SK-N-SH treated with all-trans-retinoic acid at 6 μM for 48 hours (cell line): ENCODE measurements around the gene DDX54.

ENCODE experiments used
- ATAC-seq: fragments of 200-7000 bp; cut with Tn5 transposase; 3 replicates; pipeline ENCODE4 v1.9.1; 2020; ENCODE audit warnings: mild to moderate bottlenecking, moderate library complexity
- ARNTL ChIP-seq: fragments of 450-650 bp; formaldehyde crosslinking; IDR thresholded peaks from 2 replicates; pipeline ENCODE4 v1.5.0; 2020; ENCODE audit warnings: low read depth, mild to moderate bottlenecking, moderate library complexity, borderline replicate concordance
- BACH2 ChIP-seq: fragments of 250-450 bp; sonication (Bioruptor Pico); IDR thresholded peaks from 2 replicates; pipeline ENCODE4 v1.9.0; 2021; ENCODE audit warnings: mild to moderate bottlenecking, borderline replicate concordance
- CSDC2 ChIP-seq: fragments of 250-450 bp; sonication (Bioruptor Pico); IDR thresholded peaks from 2 replicates; pipeline ENCODE4 v1.5.0; 2020; ENCODE audit warnings: mild to moderate bottlenecking, moderate library complexity
- ESRRG ChIP-seq: fragments of 250-450 bp; sonication (Bioruptor Pico); IDR thresholded peaks from 2 replicates; pipeline ENCODE4 v1.6.1; 2021; ENCODE audit warnings: mild to moderate bottlenecking
- GLIS3 ChIP-seq: fragments of 250-450 bp; sonication (Bioruptor Pico); IDR thresholded peaks from 2 replicates; pipeline ENCODE4 v1.5.0; 2020; ENCODE audit warnings: mild to moderate bottlenecking, moderate library complexity
- ISL1 ChIP-seq: fragments of 250-450 bp; sonication (Bioruptor Pico); IDR thresholded peaks from 2 replicates; pipeline ENCODE4 v2.1.2; 2022; ENCODE audit warnings: mild to moderate bottlenecking, moderate library complexity
- OSR1 ChIP-seq: fragments of 250-450 bp; sonication (Bioruptor Pico); IDR thresholded peaks from 2 replicates; pipeline ENCODE4 v1.8.0; 2022; ENCODE audit warnings: moderate library complexity, mild to moderate bottlenecking, inconsistent platforms
- PPARA ChIP-seq: fragments of 250-450 bp; sonication (Bioruptor Pico); IDR thresholded peaks from 2 replicates; pipeline ENCODE4 v1.5.0; 2020; ENCODE audit warnings: mild to moderate bottlenecking, borderline replicate concordance
- RARB ChIP-seq: fragments of 250-450 bp; sonication (Bioruptor Pico); IDR thresholded peaks from 2 replicates; pipeline ENCODE4 v1.8.0; 2021; ENCODE audit warnings: mild to moderate bottlenecking, moderate library complexity
- SNAI2 ChIP-seq: fragments of 250-450 bp; sonication (Bioruptor Pico); IDR thresholded peaks from 2 replicates; pipeline ENCODE4 v1.5.0; 2020; ENCODE audit warnings: mild to moderate bottlenecking, moderate library complexity
- TCF4 ChIP-seq: fragments of 250-450 bp; sonication (Bioruptor Pico); IDR thresholded peaks from 2 replicates; pipeline ENCODE4 v1.8.0; 2021; ENCODE audit warnings: mild to moderate bottlenecking, moderate library complexity, borderline replicate concordance
- TOX ChIP-seq: fragments of 250-450 bp; sonication (Bioruptor Pico); IDR thresholded peaks from 2 replicates; pipeline ENCODE4 v1.8.0; 2021; ENCODE audit warnings: mild to moderate bottlenecking, moderate library complexity, borderline replicate concordance
- ZC3H10 ChIP-seq: fragments of 250-450 bp; sonication (Bioruptor Pico); IDR thresholded peaks from 2 replicates; pipeline ENCODE4 v1.5.1; 2021; ENCODE audit warnings: mild to moderate bottlenecking, moderate library complexity
- ZFP30 ChIP-seq: fragments of 450-650 bp; formaldehyde crosslinking; IDR thresholded peaks from 2 replicates; pipeline ENCODE4 v1.5.0; 2022; ENCODE audit warnings: mild to moderate bottlenecking, moderate library complexity
- ZNF565 ChIP-seq: fragments of 450-650 bp; formaldehyde crosslinking; conservative IDR thresholded peaks from 2 replicates; pipeline ENCODE4 v1.5.0; 2020; ENCODE audit warnings: low read depth, mild to moderate bottlenecking, moderate library complexity
- ZNF70 ChIP-seq: fragments of 450-650 bp; formaldehyde crosslinking; IDR thresholded peaks from 2 replicates; pipeline ENCODE4 v1.5.0; 2020; ENCODE audit warnings: mild to moderate bottlenecking, moderate library complexity
- TF ChIP-seq, protein P1 (sequence below): fragments of 250-450 bp; sonication (Bioruptor Pico); IDR thresholded peaks from 2 replicates; pipeline ENCODE4 v1.5.1; 2020; ENCODE audit warnings: low read depth, mild to moderate bottlenecking, moderate library complexity
- TF ChIP-seq, protein P2 (sequence below): fragments of 250-450 bp; sonication (Bioruptor Pico); IDR thresholded peaks from 2 replicates; pipeline ENCODE4 v1.8.0; 2021; ENCODE audit warnings: low read depth, mild to moderate bottlenecking, moderate library complexity, borderline replicate concordance
- TF ChIP-seq, protein P3 (sequence below): fragments of 250-450 bp; sonication (Bioruptor Pico); IDR thresholded peaks from 2 replicates; pipeline ENCODE4 v1.8.0; 2020; ENCODE audit warnings: mild to moderate bottlenecking, moderate library complexity, borderline replicate concordance
- TF ChIP-seq, protein P4 (sequence below): fragments of 250-450 bp; sonication (Bioruptor Pico); IDR thresholded peaks from 2 replicates; pipeline ENCODE4 v1.5.1; 2021; ENCODE audit warnings: mild to moderate bottlenecking, moderate library complexity
- TF ChIP-seq, protein P5 (sequence below): fragments of 250-450 bp; sonication (Bioruptor Pico); IDR thresholded peaks from 2 replicates; pipeline ENCODE4 v1.5.0; 2020; ENCODE audit warnings: mild to moderate bottlenecking, moderate library complexity

Gene DDX54

DNA sequence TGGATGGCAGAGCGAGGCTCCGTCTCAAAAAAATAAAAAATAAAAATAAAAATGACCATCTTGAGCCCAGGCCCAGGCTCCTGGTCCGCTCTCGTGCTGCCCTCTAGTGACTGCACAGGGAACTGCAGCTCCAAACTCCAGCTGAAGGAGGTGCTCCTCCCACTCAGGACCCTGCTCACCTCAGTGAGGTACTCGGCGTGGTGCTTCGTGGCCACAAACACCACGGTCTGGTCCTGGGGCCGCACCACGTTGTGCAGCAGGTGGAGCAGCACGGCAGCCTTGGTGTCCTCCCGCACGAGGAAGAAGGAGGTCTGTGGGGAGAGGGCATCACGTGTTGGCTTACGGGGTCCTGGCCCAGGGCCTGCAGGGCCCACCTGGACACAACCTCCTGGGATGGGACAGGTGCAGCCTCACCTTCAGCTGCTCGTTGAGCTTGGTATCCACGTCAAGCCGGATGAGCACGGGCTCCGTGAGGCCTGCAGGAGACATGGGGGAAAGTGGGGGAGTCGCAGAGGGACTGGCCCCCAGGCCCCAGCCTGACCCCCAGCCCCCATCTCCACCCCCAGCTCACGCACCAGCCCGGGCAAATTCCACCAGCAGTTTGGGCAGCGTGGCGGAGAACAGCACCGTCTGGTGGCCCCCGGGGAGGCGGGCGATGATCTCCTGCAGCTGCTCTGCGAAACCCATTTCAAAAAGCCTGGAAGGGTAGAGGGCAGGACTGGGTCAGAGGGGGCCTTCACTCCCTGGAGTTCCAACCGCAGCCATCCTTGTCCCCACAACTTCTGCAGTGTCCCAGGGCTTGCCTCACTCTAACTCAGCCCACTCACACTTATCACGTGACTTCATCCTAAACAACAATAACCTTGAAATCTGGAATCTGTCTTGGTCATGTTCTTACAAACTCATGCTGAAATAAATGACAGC is 10.6 kb downstream of the DDX54 start (continued):
- TF ChIP-seq ARNTL (no peak), TCF4 (CRISPR knock-in tag) (no peak), ISL1 (CRISPR knock-in tag) (no peak), ZFP30 (CRISPR knock-in tag) (no peak), PPARA (CRISPR knock-in tag) (no peak), RARB (CRISPR knock-in tag) (no peak)
- TF ChIP-seq, all 23 proteins: peak for 0

DNA sequence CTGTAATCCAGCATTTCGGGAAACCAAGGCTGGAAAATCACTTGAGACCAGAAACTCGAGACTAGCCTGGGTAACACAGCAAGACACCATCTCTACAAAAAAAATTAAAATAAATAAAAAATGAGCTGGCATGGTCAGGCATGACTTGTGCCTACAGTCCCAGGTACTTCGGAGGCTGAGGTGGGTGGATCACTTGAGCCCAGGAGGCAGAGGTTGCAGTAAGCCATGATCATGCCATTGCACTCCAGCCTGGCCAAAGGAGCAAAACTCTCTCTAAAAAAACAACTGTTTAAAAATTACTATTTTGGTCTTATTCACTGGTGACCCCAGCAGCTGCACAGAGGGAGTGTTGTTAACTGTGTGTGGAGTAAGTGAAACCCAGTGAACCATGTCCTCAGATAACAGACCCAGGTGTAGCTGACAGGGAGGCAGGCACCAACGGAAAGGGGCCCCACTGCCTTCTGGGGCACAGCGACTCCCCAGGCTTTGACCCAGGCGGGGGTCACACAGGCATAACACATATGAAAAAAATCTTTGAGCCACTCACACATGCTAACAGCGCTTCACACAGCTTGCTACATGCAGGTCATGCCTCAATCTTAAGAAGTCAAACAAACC is 12.1 kb downstream of the DDX54 start:
- TF ChIP-seq, protein P1, sequence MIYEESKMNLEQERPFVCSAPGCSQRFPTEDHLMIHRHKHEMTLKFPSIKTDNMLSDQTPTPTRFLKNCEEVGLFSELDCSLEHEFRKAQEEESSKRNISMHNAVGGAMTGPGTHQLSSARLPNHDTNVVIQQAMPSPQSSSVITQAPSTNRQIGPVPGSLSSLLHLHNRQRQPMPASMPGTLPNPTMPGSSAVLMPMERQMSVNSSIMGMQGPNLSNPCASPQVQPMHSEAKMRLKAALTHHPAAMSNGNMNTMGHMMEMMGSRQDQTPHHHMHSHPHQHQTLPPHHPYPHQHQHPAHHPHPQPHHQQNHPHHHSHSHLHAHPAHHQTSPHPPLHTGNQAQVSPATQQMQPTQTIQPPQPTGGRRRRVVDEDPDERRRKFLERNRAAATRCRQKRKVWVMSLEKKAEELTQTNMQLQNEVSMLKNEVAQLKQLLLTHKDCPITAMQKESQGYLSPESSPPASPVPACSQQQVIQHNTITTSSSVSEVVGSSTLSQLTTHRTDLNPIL, result no peak
- TF ChIP-seq, protein P2, sequence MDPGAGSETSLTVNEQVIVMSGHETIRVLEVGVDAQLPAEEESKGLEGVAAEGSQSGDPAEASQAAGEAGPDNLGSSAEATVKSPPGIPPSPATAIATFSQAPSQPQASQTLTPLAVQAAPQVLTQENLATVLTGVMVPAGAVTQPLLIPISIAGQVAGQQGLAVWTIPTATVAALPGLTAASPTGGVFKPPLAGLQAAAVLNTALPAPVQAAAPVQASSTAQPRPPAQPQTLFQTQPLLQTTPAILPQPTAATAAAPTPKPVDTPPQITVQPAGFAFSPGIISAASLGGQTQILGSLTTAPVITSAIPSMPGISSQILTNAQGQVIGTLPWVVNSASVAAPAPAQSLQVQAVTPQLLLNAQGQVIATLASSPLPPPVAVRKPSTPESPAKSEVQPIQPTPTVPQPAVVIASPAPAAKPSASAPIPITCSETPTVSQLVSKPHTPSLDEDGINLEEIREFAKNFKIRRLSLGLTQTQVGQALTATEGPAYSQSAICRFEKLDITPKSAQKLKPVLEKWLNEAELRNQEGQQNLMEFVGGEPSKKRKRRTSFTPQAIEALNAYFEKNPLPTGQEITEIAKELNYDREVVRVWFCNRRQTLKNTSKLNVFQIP (CRISPR knock-in tag), result no peak
- TF ChIP-seq TCF4 (CRISPR knock-in tag) (no peak), ZC3H10 (CRISPR knock-in tag) (no peak), ZNF70 (CRISPR knock-in tag) (no peak), OSR1 (CRISPR knock-in tag) (no peak), PPARA (CRISPR knock-in tag) (no peak), TOX (CRISPR knock-in tag) (no peak), ARNTL (no peak), SNAI2 (no peak), GLIS3 (CRISPR knock-in tag) (no peak), BACH2 (CRISPR knock-in tag) (no peak), CSDC2 (CRISPR knock-in tag) (no peak)
- TF ChIP-seq, protein P3, sequence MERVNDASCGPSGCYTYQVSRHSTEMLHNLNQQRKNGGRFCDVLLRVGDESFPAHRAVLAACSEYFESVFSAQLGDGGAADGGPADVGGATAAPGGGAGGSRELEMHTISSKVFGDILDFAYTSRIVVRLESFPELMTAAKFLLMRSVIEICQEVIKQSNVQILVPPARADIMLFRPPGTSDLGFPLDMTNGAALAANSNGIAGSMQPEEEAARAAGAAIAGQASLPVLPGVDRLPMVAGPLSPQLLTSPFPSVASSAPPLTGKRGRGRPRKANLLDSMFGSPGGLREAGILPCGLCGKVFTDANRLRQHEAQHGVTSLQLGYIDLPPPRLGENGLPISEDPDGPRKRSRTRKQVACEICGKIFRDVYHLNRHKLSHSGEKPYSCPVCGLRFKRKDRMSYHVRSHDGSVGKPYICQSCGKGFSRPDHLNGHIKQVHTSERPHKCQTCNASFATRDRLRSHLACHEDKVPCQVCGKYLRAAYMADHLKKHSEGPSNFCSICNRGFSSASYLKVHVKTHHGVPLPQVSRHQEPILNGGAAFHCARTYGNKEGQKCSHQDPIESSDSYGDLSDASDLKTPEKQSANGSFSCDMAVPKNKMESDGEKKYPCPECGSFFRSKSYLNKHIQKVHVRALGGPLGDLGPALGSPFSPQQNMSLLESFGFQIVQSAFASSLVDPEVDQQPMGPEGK (CRISPR knock-in tag), result no peak
- ATAC-seq, result no peak

GRCh38 chr12:113172185-113172584 is 13.1 kb downstream of the DDX54 start:
- no peak for ATAC-seq
- TF ChIP-seq ARNTL (no peak), BACH2 (CRISPR knock-in tag) (no peak), RARB (CRISPR knock-in tag) (no peak), TCF4 (CRISPR knock-in tag) (no peak), TOX (CRISPR knock-in tag) (no peak), GLIS3 (CRISPR knock-in tag) (no peak), ZNF565 (no peak)
- TF ChIP-seq, protein P4, sequence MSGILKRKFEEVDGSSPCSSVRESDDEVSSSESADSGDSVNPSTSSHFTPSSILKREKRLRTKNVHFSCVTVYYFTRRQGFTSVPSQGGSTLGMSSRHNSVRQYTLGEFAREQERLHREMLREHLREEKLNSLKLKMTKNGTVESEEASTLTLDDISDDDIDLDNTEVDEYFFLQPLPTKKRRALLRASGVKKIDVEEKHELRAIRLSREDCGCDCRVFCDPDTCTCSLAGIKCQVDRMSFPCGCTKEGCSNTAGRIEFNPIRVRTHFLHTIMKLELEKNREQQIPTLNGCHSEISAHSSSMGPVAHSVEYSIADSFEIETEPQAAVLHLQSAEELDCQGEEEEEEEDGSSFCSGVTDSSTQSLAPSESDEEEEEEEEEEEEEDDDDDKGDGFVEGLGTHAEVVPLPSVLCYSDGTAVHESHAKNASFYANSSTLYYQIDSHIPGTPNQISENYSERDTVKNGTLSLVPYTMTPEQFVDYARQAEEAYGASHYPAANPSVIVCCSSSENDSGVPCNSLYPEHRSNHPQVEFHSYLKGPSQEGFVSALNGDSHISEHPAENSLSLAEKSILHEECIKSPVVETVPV, result no peak
- TF ChIP-seq, protein P1, result no peak

DNA sequence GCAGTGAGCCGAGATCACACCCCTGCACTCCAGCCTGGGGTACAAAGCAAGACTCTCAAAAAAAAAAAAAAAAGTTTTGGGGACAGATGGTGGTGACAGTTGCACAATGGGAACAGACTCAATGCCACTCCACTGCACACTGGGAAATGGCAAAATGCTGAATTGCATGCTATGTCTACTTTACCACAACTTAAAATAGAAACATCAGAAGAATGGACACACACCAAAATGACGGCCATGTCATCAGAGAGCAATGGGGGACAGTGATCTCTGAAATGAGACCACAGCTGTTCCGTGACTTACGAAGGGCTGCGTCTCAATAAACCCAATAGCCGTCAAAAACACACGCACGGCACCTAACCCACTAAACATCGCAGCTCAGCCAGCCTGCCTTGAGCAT is 13.7 kb downstream of the DDX54 start:
- ATAC-seq, result no peak
- TF ChIP-seq SNAI2, result no peak
- TF ChIP-seq, protein P5, sequence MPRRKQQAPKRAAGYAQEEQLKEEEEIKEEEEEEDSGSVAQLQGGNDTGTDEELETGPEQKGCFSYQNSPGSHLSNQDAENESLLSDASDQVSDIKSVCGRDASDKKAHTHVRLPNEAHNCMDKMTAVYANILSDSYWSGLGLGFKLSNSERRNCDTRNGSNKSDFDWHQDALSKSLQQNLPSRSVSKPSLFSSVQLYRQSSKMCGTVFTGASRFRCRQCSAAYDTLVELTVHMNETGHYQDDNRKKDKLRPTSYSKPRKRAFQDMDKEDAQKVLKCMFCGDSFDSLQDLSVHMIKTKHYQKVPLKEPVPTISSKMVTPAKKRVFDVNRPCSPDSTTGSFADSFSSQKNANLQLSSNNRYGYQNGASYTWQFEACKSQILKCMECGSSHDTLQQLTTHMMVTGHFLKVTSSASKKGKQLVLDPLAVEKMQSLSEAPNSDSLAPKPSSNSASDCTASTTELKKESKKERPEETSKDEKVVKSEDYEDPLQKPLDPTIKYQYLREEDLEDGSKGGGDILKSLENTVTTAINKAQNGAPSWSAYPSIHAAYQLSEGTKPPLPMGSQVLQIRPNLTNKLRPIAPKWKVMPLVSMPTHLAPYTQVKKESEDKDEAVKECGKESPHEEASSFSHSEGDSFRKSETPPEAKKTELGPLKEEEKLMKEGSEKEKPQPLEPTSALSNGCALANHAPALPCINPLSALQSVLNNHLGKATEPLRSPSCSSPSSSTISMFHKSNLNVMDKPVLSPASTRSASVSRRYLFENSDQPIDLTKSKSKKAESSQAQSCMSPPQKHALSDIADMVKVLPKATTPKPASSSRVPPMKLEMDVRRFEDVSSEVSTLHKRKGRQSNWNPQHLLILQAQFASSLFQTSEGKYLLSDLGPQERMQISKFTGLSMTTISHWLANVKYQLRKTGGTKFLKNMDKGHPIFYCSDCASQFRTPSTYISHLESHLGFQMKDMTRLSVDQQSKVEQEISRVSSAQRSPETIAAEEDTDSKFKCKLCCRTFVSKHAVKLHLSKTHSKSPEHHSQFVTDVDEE (CRISPR knock-in tag), result no peak
- TF ChIP-seq, protein P3 (CRISPR knock-in tag), result no peak
- no peak for TF ChIP-seq ESRRG (CRISPR knock-in tag)
- no peak for TF ChIP-seq BACH2 (CRISPR knock-in tag)
- TF ChIP-seq OSR1 (CRISPR knock-in tag), result no peak
- TF ChIP-seq TOX (CRISPR knock-in tag), result no peak
- TF ChIP-seq ZC3H10 (CRISPR knock-in tag), result no peak
- no peak for TF ChIP-seq RARB (CRISPR knock-in tag)
- TF ChIP-seq ISL1 (CRISPR knock-in tag), result no peak
- no peak for TF ChIP-seq ZNF70 (CRISPR knock-in tag)
